ENCODE results near the gene ALKBH7.

Gene ALKBH7

GRCh38 chr19:6378486-6378885 lies 5.9 kb downstream of the ALKBH7 start:
- Histone ChIP-seq H3K36me3 (ENCODE audit: control insufficient read depth in 5 of 5, insufficient read depth in 5 of 5, low read length in 5 of 5) (peaks cover 0 to 58% (median 50%) of the 10 kb centered on the region in 5 donors), H3K9ac (ENCODE audit: low read length in 5 of 5) (no peak overlapping the region), H3K9me3 (ENCODE audit: control insufficient read depth in 5 of 5, low read length in 5 of 5) (peaks cover 0 to 10% (median 6%) of the 10 kb centered on the region in 5 donors), H3K4me1 (ENCODE audit: control insufficient read depth in 5 of 5, insufficient read depth in 5 of 5, low read length in 5 of 5) (peaks cover 0 to 22% (median 13%) of the 10 kb centered on the region in 5 donors), H3K27ac (ENCODE audit: low read depth, low read length) (no peak overlapping the region), H3K27me3 (ENCODE audit: control insufficient read depth in 5 of 5, insufficient read depth in 4 of 5, low read length in 5 of 5) (no peaks in the 10 kb centered on the region), H3K4me3 (ENCODE audit: low read depth in 1 of 5, low read length in 5 of 5) (no peak overlapping the region)

- H3K27ac ChIP-seq (ENCODE audit: low read depth, low read length) = no peak overlapping the region
- H3K4me3 ChIP-seq (ENCODE audit: low read depth in 1 of 5, low read length in 5 of 5) = no peak overlapping the region
- peaks cover 0 to 10% (median 6%) of the 10 kb centered on the region in 5 donors for H3K9me3 ChIP-seq (ENCODE audit: control insufficient read depth in 5 of 5, low read length in 5 of 5)
- peaks cover 0 to 14% (median 5%) of the 10 kb centered on the region in 5 donors for H3K4me1 ChIP-seq (ENCODE audit: control insufficient read depth in 5 of 5, insufficient read depth in 5 of 5, low read length in 5 of 5)
- H3K9ac ChIP-seq (ENCODE audit: low read length in 5 of 5) = no peak overlapping the region
- H3K27me3 ChIP-seq (ENCODE audit: control insufficient read depth in 5 of 5, insufficient read depth in 4 of 5, low read length in 5 of 5) = no peaks in the 10 kb centered on the region
- peaks cover 0 to 64% (median 57%) of the 10 kb centered on the region in 5 donors for H3K36me3 ChIP-seq (ENCODE audit: control insufficient read depth in 5 of 5, insufficient read depth in 5 of 5, low read length in 5 of 5)
These were observed 7.2 kb downstream of the ALKBH7 start for GRCh38 chr19:6379744-6380143.

GRCh38 chr19:6381030-6381750 lies 8.6 kb downstream of the ALKBH7 start:
- H3K9me3 ChIP-seq (ENCODE audit: control insufficient read depth in 5 of 5, low read length in 5 of 5) = peaks cover 0 to 10% (median 6%) of the 10 kb centered on the region in 5 donors
- peaks cover 0 to 11% (median 5%) of the 10 kb centered on the region in 5 donors for H3K4me1 ChIP-seq (ENCODE audit: control insufficient read depth in 5 of 5, insufficient read depth in 5 of 5, low read length in 5 of 5)
- H3K27ac ChIP-seq (ENCODE audit: low read depth, low read length) = no peak overlapping the region
- H3K9ac ChIP-seq (ENCODE audit: low read length in 5 of 5) = no peak overlapping the region
- no peaks in the 10 kb centered on the region for H3K27me3 ChIP-seq (ENCODE audit: control insufficient read depth in 5 of 5, insufficient read depth in 4 of 5, low read length in 5 of 5)
- no peak overlapping the region for H3K4me3 ChIP-seq (ENCODE audit: low read depth in 1 of 5, low read length in 5 of 5)
- H3K36me3 ChIP-seq (ENCODE audit: control insufficient read depth in 5 of 5, insufficient read depth in 5 of 5, low read length in 5 of 5) = peaks cover 0 to 73% (median 57%) of the 10 kb centered on the region in 5 donors

GRCh38 chr19:6383188-6383587 lies 10.6 kb downstream of the ALKBH7 start:
- H3K27ac ChIP-seq (ENCODE audit: low read depth, low read length) = no peak overlapping the region
- no peak overlapping the region for H3K9ac ChIP-seq (ENCODE audit: low read length in 5 of 5)
- peaks cover 0 to 3% (median under 1%) of the 10 kb centered on the region in 5 donors for H3K4me1 ChIP-seq (ENCODE audit: control insufficient read depth in 5 of 5, insufficient read depth in 5 of 5, low read length in 5 of 5)
- peaks cover 0 to 10% (median 6%) of the 10 kb centered on the region in 5 donors for H3K9me3 ChIP-seq (ENCODE audit: control insufficient read depth in 5 of 5, low read length in 5 of 5)
- H3K27me3 ChIP-seq (ENCODE audit: control insufficient read depth in 5 of 5, insufficient read depth in 4 of 5, low read length in 5 of 5) = no peaks in the 10 kb centered on the region
- peaks cover 0 to 92% (median 72%) of the 10 kb centered on the region in 5 donors for H3K36me3 ChIP-seq (ENCODE audit: control insufficient read depth in 5 of 5, insufficient read depth in 5 of 5, low read length in 5 of 5)
- H3K4me3 ChIP-seq (ENCODE audit: low read depth in 1 of 5, low read length in 5 of 5) = no peak overlapping the region

GRCh38 chr19:6384381-6384780 lies 11.8 kb downstream of the ALKBH7 start:
- no peak overlapping the region for H3K27ac ChIP-seq (ENCODE audit: low read depth, low read length)
- H3K9me3 ChIP-seq (ENCODE audit: control insufficient read depth in 5 of 5, low read length in 5 of 5) = peaks cover 0 to 10% (median 6%) of the 10 kb centered on the region in 5 donors
- H3K4me3 ChIP-seq (ENCODE audit: low read depth in 1 of 5, low read length in 5 of 5) = no peak overlapping the region
- no peaks in the 10 kb centered on the region for H3K27me3 ChIP-seq (ENCODE audit: control insufficient read depth in 5 of 5, insufficient read depth in 4 of 5, low read length in 5 of 5)
- H3K4me1 ChIP-seq (ENCODE audit: control insufficient read depth in 5 of 5, insufficient read depth in 5 of 5, low read length in 5 of 5) = no peaks in the 10 kb centered on the region
- H3K36me3 ChIP-seq (ENCODE audit: control insufficient read depth in 5 of 5, insufficient read depth in 5 of 5, low read length in 5 of 5) = peaks cover 0 to 91% (median 73%) of the 10 kb centered on the region in 5 donors
- H3K9ac ChIP-seq (ENCODE audit: low read length in 5 of 5) = no peak overlapping the region

- H3K36me3 ChIP-seq (ENCODE audit: control insufficient read depth in 5 of 5, insufficient read depth in 5 of 5, low read length in 5 of 5) = peaks cover 0 to 74% (median 50%) of the 10 kb centered on the region in 5 donors
- no peaks in the 10 kb centered on the region for H3K9me3 ChIP-seq (ENCODE audit: control insufficient read depth in 5 of 5, low read length in 5 of 5)
- H3K27me3 ChIP-seq (ENCODE audit: control insufficient read depth in 5 of 5, insufficient read depth in 4 of 5, low read length in 5 of 5) = no peaks in the 10 kb centered on the region
- peaks cover under 1 to 10% (median 6%) of the 10 kb centered on the region in 5 donors for H3K4me1 ChIP-seq (ENCODE audit: control insufficient read depth in 5 of 5, insufficient read depth in 5 of 5, low read length in 5 of 5)
- H3K27ac ChIP-seq (ENCODE audit: low read depth, low read length) = no peak overlapping the region
- no peak overlapping the region for H3K4me3 ChIP-seq (ENCODE audit: low read depth in 1 of 5, low read length in 5 of 5)
- no peak overlapping the region for H3K9ac ChIP-seq (ENCODE audit: low read length in 5 of 5)
These were observed 14.8 kb downstream of the ALKBH7 start for GRCh38 chr19:6387372-6387771.

GRCh38 chr19:6392221-6393073 lies 19.9 kb downstream of the ALKBH7 start:
- Histone ChIP-seq H3K9me3 (ENCODE audit: control insufficient read depth in 5 of 5, low read length in 5 of 5) (no peaks in the 10 kb centered on the region), H3K36me3 (ENCODE audit: control insufficient read depth in 5 of 5, insufficient read depth in 5 of 5, low read length in 5 of 5) (peaks cover 0 to 29% (median 21%) of the 10 kb centered on the region in 5 donors), H3K9ac (ENCODE audit: low read length in 5 of 5) (peak overlapping the region; percentile 87 to 97 (median 94)), H3K4me1 (ENCODE audit: control insufficient read depth in 5 of 5, insufficient read depth in 5 of 5, low read length in 5 of 5) (peaks cover 3 to 25% (median 18%) of the 10 kb centered on the region in 5 donors), H3K4me3 (ENCODE audit: low read depth in 1 of 5, low read length in 5 of 5) (peak overlapping the region; percentile 58 to 94 (median 92)), H3K27ac (ENCODE audit: low read depth, low read length) (peak overlapping the region; percentile 84), H3K27me3 (ENCODE audit: control insufficient read depth in 5 of 5, insufficient read depth in 4 of 5, low read length in 5 of 5) (no peaks in the 10 kb centered on the region)

- H3K4me3 ChIP-seq (ENCODE audit: low read depth in 1 of 5, low read length in 5 of 5) = peak within 1 kb of the TSS; percentile 58 to 94 (median 92)
- H3K4me1 ChIP-seq (ENCODE audit: control insufficient read depth in 5 of 5, insufficient read depth in 5 of 5, low read length in 5 of 5) = peaks cover 3 to 25% (median 18%) of the 10 kb centered on the region in 5 donors
- H3K9me3 ChIP-seq (ENCODE audit: control insufficient read depth in 5 of 5, low read length in 5 of 5) = no peaks in the 10 kb centered on the region
- H3K9ac ChIP-seq (ENCODE audit: low read length in 5 of 5) = peak within 1 kb of the TSS; percentile 87 to 97 (median 94)
- peak within 1 kb of the TSS; percentile 84 for H3K27ac ChIP-seq (ENCODE audit: low read depth, low read length)
- no peaks in the 10 kb centered on the region for H3K27me3 ChIP-seq (ENCODE audit: control insufficient read depth in 5 of 5, insufficient read depth in 4 of 5, low read length in 5 of 5)
- peaks cover 0 to 21% (median 14%) of the 10 kb centered on the region in 5 donors for H3K36me3 ChIP-seq (ENCODE audit: control insufficient read depth in 5 of 5, insufficient read depth in 5 of 5, low read length in 5 of 5)
These were observed 20.7 kb downstream of the ALKBH7 start, which contains the start of gene GTF2F1 for GRCh38 chr19:6393074-6393982. GTF2F1 (minus strand) TSS chr19:6393164; CDS start chr19:6392995, 169 bp downstream.

GRCh38 chr19:6393983-6394412 lies 21.4 kb downstream of the ALKBH7 start:
- peaks cover 3 to 25% (median 18%) of the 10 kb centered on the region in 5 donors for H3K4me1 ChIP-seq (ENCODE audit: control insufficient read depth in 5 of 5, insufficient read depth in 5 of 5, low read length in 5 of 5)
- H3K4me3 ChIP-seq (ENCODE audit: low read depth in 1 of 5, low read length in 5 of 5) = peak overlapping the region; percentile 58 to 94 (median 92)
- H3K27ac ChIP-seq (ENCODE audit: low read depth, low read length) = peak overlapping the region; percentile 84
- peak overlapping the region; percentile 38 to 97 (median 94) for H3K9ac ChIP-seq (ENCODE audit: low read length in 5 of 5)
- H3K27me3 ChIP-seq (ENCODE audit: control insufficient read depth in 5 of 5, insufficient read depth in 4 of 5, low read length in 5 of 5) = no peaks in the 10 kb centered on the region
- peaks cover 0 to 14% (median 9%) of the 10 kb centered on the region in 5 donors for H3K36me3 ChIP-seq (ENCODE audit: control insufficient read depth in 5 of 5, insufficient read depth in 5 of 5, low read length in 5 of 5)
- H3K9me3 ChIP-seq (ENCODE audit: control insufficient read depth in 5 of 5, low read length in 5 of 5) = no peaks in the 10 kb centered on the region
